Transverse colon (tissue), 3 donors: ENCODE data around the gene C16orf54.

ENCODE experiments used
- EP300 ChIP-seq: sonication (generic); formaldehyde crosslinking; IDR thresholded peaks from one replicate; pipeline ENCODE4 v1.6.1; 2017; ENCODE audit warnings: antibody characterized with exemption, low read depth
- POLR2A ChIP-seq: fragments of 450-650 bp; IDR thresholded peaks from one replicate; pipeline ENCODE4 v1.6.1; 2016; ENCODE audit warnings: antibody characterized with exemption, mild to moderate bottlenecking, moderate library complexity
- TF ChIP-seq, protein P1 (sequence below), 5 experiments: fragments of 200-600 bp in 3 of 5; fragments of 450-650 bp in 2 of 5; sonication (generic) in 3 of 5; IDR thresholded peaks; 1 replicate in 2 of 5; 2 replicates in 3 of 5; pipeline ENCODE4 v1.5.1; 2016 to 2017; ENCODE audit warnings: antibody characterized with exemption in 5 of 5, inconsistent platforms in 3 of 5, mild to moderate bottlenecking in 2 of 5, moderate library complexity in 1 of 5

DNA sequence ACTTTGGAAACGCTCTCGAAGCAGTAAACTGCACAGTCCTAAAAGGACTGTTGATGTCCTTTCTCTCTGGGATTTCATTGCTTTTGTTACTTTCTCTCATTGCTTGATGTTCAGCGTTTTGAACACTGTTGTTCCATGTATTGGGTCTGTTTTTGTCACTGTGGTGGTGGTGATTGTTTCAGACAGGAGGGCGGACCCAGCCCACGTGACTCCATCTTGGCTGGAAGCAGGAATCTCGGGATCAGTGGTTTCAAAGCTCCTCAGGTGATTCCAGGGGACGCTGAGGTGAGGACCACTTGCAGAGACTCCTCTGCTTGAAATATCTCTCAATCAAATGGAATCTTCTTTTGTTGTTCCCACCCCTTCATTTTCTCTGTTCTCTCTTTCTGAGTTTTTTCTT lies 18.3 kb downstream of the C16orf54 start:
- TF ChIP-seq, protein P1, sequence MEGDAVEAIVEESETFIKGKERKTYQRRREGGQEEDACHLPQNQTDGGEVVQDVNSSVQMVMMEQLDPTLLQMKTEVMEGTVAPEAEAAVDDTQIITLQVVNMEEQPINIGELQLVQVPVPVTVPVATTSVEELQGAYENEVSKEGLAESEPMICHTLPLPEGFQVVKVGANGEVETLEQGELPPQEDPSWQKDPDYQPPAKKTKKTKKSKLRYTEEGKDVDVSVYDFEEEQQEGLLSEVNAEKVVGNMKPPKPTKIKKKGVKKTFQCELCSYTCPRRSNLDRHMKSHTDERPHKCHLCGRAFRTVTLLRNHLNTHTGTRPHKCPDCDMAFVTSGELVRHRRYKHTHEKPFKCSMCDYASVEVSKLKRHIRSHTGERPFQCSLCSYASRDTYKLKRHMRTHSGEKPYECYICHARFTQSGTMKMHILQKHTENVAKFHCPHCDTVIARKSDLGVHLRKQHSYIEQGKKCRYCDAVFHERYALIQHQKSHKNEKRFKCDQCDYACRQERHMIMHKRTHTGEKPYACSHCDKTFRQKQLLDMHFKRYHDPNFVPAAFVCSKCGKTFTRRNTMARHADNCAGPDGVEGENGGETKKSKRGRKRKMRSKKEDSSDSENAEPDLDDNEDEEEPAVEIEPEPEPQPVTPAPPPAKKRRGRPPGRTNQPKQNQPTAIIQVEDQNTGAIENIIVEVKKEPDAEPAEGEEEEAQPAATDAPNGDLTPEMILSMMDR (IDR thresholded peaks at IDR 0.05): no peak
- TF ChIP-seq EP300 (no peak), POLR2A (no peak)
